ENCODE data around the gene GDNF.

DNA sequence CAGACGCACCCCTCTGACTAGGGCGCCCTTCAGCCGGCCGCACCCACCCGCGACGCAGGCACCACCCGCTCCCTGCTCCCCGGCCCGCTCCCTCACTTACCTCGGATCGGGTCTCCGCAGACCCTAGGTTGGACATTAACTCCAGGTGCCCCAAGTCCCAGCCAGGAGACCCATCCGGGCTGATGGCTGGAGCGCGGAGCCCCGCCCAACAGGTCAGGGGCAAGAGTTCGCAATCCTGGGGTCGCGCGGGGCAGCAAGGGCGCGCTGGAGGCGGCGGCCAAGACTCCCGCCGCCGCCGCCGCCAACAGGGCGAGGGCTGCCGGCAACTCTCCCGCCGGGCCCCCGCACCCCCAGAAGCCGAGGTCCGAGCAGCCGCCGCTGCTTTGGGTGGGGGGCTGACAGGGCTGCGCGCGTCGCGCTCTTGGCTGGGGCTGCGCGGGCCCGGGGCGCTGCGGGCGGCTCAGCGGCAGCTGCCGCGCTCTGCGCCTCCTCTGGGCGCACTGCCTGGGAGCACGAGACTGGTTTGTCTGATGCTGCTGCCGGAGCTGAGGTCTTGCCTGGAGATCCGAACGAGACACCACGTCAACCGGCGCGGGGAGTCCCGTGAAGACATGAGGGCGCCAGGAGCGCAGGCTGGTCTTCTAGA lies at the start of gene GDNF:
- TF ChIP-seq, protein P1, sequence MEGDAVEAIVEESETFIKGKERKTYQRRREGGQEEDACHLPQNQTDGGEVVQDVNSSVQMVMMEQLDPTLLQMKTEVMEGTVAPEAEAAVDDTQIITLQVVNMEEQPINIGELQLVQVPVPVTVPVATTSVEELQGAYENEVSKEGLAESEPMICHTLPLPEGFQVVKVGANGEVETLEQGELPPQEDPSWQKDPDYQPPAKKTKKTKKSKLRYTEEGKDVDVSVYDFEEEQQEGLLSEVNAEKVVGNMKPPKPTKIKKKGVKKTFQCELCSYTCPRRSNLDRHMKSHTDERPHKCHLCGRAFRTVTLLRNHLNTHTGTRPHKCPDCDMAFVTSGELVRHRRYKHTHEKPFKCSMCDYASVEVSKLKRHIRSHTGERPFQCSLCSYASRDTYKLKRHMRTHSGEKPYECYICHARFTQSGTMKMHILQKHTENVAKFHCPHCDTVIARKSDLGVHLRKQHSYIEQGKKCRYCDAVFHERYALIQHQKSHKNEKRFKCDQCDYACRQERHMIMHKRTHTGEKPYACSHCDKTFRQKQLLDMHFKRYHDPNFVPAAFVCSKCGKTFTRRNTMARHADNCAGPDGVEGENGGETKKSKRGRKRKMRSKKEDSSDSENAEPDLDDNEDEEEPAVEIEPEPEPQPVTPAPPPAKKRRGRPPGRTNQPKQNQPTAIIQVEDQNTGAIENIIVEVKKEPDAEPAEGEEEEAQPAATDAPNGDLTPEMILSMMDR (IDR thresholded peaks at IDR 0.05 in 4 of 5, conservative IDR thresholded peaks at IDR 0.05 in 1 of 5) = peak in 2 of 5 experiments; percentile 11 to 16
- peak; percentile 75 to 82 for TF ChIP-seq POLR2A (IDR thresholded peaks at IDR 0.05)

All from gastrocnemius medialis (tissue), 4 donors.